ENCODE data around the gene IQCK.

The IQCK gene

DNA sequence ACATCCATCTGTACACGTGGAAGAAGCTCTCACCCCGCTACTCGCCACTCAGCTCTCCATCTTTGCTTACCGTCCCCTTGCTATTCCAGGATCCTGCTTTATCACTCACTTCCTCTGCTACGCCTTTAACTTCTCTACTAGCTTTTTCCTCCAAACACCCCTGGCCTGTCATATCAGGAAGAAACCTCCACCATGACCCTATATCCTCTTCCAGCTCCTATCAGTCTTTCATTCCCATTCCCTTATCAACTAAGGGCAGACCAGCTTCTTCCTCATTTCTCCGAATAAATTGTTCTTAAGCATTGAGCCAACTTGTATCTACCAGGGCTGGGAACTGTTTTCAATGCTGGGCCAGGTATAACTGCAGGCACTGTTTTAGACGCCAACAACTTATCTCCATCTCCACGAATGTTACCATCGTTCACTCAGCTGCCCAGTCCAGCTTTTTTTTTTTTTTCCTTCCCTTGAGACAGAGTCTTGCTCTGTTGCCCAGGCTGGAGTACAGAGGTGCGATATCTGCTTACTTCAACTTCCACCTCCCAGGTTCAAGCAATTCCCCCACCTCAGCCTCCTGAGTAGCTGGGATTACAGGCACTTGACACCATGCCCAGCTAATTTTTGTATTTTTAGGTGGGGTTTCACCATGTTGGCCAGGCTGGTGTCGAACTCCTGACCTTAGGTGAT is 4.3 kb downstream of the IQCK start:
- peak; percentile 87 for DNase-seq

GRCh38 chr16:19722981-19723380 is 4.9 kb downstream of the IQCK start:
- peak; percentile 8 for DNase-seq

GRCh38 chr16:19728636-19728965 is 10.5 kb downstream of the IQCK start:
- no peak for DNase-seq

DNA sequence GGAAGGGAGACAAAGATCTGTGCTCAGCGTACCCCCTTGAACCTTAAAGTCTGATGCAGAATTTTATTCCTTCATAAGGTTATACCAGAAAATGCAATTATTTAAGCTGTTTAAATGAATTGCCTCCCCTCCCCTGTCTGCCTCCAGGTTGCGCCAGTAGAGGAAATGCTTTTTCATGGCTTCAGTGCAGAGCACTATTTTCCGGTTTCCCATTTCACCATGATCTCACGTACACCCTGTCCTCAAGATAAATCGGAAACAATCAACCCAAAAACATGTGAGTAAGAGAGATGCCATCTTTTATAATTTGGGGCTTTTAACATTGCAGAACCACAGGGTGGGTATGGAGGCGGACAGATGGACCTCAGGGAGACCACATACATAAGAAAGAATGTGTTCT is 15.5 kb downstream of the IQCK start:
- DNase-seq, result no peak

DNA sequence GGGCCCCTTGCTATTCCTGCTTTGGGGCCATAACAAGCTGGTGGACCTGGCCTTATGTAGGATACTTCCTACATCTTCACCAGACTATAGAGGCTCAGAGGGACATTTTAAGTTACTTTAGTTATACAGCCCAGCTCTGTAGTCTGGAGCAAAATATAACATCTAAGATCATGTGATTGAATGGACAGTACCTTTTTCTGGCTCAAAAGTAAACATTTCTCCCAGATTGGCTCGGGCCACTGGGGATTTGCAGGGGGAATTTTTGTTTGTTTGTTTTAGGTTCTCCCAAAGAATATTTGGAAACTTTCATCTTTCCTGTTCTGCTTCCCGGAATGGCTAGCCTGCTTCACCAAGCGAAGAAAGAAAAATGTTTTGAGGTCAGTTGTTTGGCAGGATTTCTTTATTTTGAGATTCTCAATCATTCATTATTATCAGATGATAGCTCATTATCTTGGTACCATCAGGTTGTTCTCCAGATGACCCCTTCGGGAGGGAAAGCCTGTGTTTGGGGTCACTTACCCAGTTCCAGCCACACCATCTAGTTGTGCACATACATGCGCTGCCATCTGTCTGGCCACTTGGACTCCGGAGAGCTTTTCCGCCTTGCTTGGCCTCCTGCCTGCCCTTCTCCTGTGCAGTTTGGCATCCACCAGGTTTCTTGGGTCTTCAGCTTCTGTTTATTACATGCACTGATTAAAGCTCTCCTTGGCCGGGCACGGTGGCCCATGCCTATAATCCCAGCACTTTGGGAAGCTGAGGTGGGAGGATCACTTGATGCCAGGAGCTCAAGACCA is 17.2 kb downstream of the IQCK start:
- no peak for DNase-seq

GRCh38 chr16:19737306-19738038 is 19.4 kb downstream of the IQCK start:
- no peak for DNase-seq

GRCh38 chr16:19741354-19741753 is 23.3 kb downstream of the IQCK start:
- no peak for DNase-seq

DNA sequence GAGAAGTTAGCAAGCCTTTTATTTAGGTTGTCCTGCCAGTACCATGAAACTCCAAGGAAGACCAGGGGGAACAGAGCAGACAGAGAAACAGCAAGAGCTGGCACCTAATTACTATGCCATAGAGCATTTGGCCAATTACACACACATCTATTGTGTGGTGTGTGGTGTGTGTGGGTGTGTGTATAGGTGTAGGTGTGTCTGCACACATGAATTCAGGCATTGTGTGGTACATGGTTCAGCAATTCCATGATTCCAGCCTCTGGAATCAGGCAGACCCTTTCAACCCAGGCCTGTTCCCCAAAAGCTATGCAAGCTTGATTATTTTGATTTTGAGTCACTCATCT is 25.7 kb downstream of the IQCK start:
- DNase-seq, result no peak

GRCh38 chr16:19744670-19745069 is 26.6 kb downstream of the IQCK start:
- no peak for DNase-seq

- DNase-seq, result no peak
These were observed 27.4 kb downstream of the IQCK start for GRCh38 chr16:19745286-19746010.

GRCh38 chr16:19746561-19746960 is 28.5 kb downstream of the IQCK start:
- DNase-seq, result peak; percentile 19

DNA sequence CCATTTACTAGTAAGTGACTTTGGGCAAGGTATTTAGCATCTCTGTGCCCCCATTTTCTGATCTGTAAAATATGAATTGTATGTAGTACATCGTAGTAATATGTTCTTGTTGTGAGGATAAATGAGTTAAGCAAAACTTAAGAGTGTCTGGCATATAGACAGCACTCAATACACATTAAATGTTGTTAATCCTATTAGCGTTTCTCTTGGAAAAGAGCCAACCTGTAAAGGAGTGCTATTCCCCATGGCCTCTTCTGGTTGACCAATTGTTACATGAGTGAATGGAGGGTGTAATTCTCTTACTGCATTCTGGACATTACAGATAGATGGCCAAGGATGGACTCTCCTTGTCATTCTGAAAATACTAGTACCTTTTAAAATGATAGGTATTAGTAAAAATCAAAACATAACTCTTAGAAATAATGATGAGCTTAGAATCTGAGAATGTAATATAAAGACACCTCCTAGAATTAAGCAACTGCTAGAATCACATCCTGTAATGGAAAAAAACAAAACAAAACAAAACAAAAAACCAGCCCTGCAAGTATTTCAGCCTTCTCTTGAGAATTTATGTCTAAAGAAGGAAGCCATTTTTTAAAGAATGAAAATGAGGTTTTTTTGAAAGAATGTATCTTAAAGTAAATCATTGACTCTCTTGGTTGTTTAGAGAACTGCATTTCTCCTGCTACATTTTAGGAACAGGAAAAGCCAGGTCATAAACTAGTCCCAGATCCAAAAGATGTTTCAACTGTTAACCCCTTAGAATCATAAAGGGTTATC is 30.5 kb downstream of the IQCK start:
- no peak for DNase-seq

DNA sequence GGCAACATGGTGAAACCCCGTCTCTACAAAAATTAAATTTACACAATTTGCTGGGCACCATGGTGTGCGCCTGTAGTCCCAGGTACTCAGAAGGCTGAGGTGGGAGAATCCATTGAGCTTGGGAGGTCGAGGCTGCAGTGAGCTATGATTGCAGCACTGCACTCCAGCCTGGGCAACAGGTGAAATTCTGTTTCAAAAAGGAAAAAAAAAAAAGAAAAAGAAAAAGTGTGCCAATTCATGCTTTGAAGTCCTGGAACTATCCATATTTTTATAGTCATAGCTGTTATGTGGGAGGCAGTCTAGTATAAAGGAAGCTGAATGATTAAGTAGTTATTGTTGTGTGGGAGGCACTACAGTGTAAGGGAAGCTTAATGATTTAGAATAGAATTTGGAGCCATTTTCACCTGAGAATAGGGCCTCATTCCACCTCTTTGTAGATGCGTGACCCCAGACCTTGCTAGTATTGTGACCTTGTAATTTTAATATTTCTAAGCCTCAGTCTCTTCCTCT is 31.6 kb downstream of the IQCK start:
- no peak for DNase-seq

- no peak for DNase-seq
These were observed 33.7 kb downstream of the IQCK start for GRCh38 chr16:19751478-19752385.

GRCh38 chr16:19753815-19754643 is 36.0 kb downstream of the IQCK start:
- no peak for DNase-seq

DNA sequence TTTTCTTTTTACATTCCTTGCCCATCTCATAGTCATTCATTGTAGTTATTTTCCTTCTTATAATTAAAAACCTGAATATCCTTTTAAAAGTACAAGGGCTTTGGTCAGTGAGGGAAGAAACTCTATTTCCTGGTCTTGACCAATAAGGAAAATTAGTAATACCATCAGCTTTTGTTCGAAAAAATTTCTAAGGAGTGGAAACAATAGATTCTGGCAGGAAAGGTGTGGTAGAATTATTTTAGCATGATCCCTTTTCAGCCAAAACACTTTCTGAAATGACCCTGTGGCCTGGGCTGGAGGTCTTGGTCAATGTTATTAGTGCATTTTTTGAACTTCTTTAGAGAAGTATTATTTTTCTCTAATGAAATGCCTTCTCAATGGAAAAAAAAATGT is 36.6 kb downstream of the IQCK start:
- DNase-seq, result no peak

DNA sequence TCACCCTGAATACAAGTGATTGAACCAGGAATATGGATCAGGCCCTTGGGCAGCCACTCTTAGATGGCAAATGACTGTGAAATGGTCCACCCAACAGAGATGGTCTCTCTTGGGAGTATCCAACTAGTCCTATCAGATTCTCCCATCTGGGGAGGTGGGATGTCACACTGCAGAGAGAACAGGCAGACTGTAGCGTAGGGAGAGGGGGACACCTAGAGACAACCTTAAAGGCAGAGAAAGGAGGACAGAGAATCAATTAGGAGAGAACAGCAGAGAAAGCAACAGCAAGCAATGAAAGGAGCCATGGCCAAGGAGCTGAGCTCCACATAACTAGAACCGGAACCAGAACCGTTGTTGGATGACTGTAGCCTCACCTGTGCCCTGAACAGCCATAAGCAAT is 37.2 kb downstream of the IQCK start:
- DNase-seq, result no peak

GRCh38 chr16:19757026-19757425 is 39.0 kb downstream of the IQCK start:
- DNase-seq, result no peak

- no peak for DNase-seq
These were observed 39.9 kb downstream of the IQCK start for GRCh38 chr16:19757762-19758595.

All from OCI-M1 (cell line).